Adipocyte (in vitro differentiated cells): ENCODE data around the gene GON4L.
"Not testable (repeated sequence)": the region's sequence is repeated elsewhere in the genome, so short reads cannot be mapped to it uniquely, and the experiment has no call there.

Source experiments
- DNase-seq: peaks from one replicate; pipeline ENCODE4 v3.0.0-alpha.2; 2015; ENCODE audit warnings: low read depth
- H3K27me3 ChIP-seq: replicated peaks from 2 replicates; pipeline ENCODE4 v1.7.0; 2013; ENCODE audit warnings: mild to moderate bottlenecking, low read length, moderate library complexity; ENCODE audit not compliant: control insufficient read depth, insufficient read depth
- H3K36me3 ChIP-seq: 2 replicates; pipeline ENCODE4 v1.7.0; 2013; ENCODE audit warnings: low read length, mild to moderate bottlenecking, moderate library complexity; ENCODE audit not compliant: control insufficient read depth, insufficient read depth, severe bottlenecking
- H3K4me1 ChIP-seq: 2 replicates; pipeline ENCODE4 v1.7.0; 2013; ENCODE audit warnings: mild to moderate bottlenecking, low read length, moderate library complexity; ENCODE audit not compliant: control insufficient read depth, insufficient read depth
- H3K4me3 ChIP-seq: 2 replicates; pipeline ENCODE4 v1.7.0; 2013; ENCODE audit warnings: mild to moderate bottlenecking, low read length, moderate library complexity
- H3K9ac ChIP-seq: 2 replicates; pipeline ENCODE4 v1.7.0; 2013; ENCODE audit warnings: mild to moderate bottlenecking, low read length, moderate library complexity
- H3K9me3 ChIP-seq: 2 replicates; pipeline ENCODE4 v1.7.0; 2013; ENCODE audit warnings: mild to moderate bottlenecking, low read length, moderate library complexity; ENCODE audit not compliant: control insufficient read depth

Gene GON4L

GRCh38 chr1:155812878-155813277 is 44.1 kb downstream of the GON4L start:
- Histone ChIP-seq H3K27me3 (no peaks in the 10 kb centered on the region), H3K36me3 (peaks cover 57% of the 10 kb centered on the region), H3K4me3 (no peak overlapping the region), H3K9ac (no peak overlapping the region), H3K9me3 (no peaks in the 10 kb centered on the region), H3K4me1 (peaks cover 3% of the 10 kb centered on the region)
- no peak for DNase-seq

- Histone ChIP-seq H3K9me3 (no peaks in the 10 kb centered on the region), H3K4me3 (no peak overlapping the region), H3K4me1 (no peaks in the 10 kb centered on the region), H3K27me3 (no peaks in the 10 kb centered on the region), H3K36me3 (peaks cover 59% of the 10 kb centered on the region), H3K9ac (no peak overlapping the region)
- DNase-seq, result peak; percentile 3
Measured at GRCh38 chr1:155809088-155809487, 47.9 kb downstream of the GON4L start.

- Histone ChIP-seq H3K4me1 (no peaks in the 10 kb centered on the region), H3K9ac (no peak overlapping the region), H3K27me3 (no peaks in the 10 kb centered on the region), H3K36me3 (peaks cover 54% of the 10 kb centered on the region), H3K4me3 (no peak overlapping the region), H3K9me3 (no peaks in the 10 kb centered on the region)
- peak; percentile 43 for DNase-seq
Measured at GRCh38 chr1:155801149-155801548, 55.9 kb downstream of the GON4L start.

GRCh38 chr1:155795618-155796017 is 61.4 kb downstream of the GON4L start:
- H3K27me3 ChIP-seq, DNase-seq, H3K9me3 ChIP-seq, H3K4me3 ChIP-seq, H3K4me1 ChIP-seq, H3K9ac ChIP-seq: not testable (repeated sequence)
- H3K36me3 ChIP-seq, result peaks cover 56% of the 10 kb centered on the region

GRCh38 chr1:155794605-155795245 is 62.3 kb downstream of the GON4L start:
- DNase-seq, result peak; percentile 3
- Histone ChIP-seq H3K9me3 (no peaks in the 10 kb centered on the region), H3K9ac (no peak overlapping the region), H3K4me1 (no peaks in the 10 kb centered on the region), H3K27me3 (no peaks in the 10 kb centered on the region), H3K36me3 (peaks cover 57% of the 10 kb centered on the region), H3K4me3 (no peak overlapping the region)

DNA sequence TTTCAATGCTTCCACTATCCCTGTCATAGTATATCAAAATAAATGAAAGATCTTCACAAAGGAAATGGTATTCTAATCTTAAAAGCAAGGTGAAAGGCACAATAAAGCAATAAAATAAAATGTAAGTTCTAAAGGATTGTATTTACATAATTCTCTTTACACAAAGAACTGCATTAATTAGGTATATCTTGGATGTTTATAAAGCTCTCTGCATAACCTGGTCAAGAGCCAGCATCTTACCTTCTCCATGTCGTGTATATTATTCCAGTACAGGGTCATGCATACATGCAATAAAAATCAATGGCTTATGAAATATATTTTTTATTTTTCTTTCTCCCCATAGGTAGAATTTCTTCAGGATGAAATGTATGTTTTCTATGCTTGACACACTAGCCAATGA is 63.8 kb downstream of the GON4L start:
- Histone ChIP-seq H3K36me3 (peaks cover 54% of the 10 kb centered on the region), H3K9ac (no peak overlapping the region), H3K27me3 (no peaks in the 10 kb centered on the region), H3K9me3 (no peaks in the 10 kb centered on the region), H3K4me3 (no peak overlapping the region), H3K4me1 (no peaks in the 10 kb centered on the region)
- no peak for DNase-seq

- Histone ChIP-seq H3K36me3 (peaks cover 56% of the 10 kb centered on the region), H3K4me3 (no peak overlapping the region), H3K27me3 (no peaks in the 10 kb centered on the region), H3K9me3 (no peaks in the 10 kb centered on the region), H3K4me1 (no peaks in the 10 kb centered on the region), H3K9ac (no peak overlapping the region)
- no peak for DNase-seq
Measured at GRCh38 chr1:155777582-155777981, 79.4 kb downstream of the GON4L start.

DNA sequence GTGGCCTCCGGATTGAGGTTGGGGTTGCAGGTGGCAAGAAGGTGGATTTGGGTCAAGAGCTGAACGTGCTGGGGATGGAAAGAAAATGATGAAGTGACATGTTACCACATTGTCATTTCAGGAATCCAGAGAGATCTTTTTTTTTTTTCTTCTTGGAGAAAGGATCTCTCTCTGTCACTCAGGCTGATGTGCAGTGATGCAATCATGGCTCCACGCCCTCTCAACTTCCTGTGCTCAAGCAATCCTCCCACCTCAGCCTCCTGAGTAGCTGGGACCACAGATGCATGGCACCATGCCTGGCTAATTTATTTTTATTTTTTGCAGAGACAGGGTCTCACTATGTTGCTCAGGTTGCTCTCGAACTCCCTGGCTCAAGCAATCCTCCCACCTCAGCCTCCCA is 80.6 kb downstream of the GON4L start:
- no peaks in the 10 kb centered on the region for H3K4me1 ChIP-seq
- no peaks in the 10 kb centered on the region for H3K9me3 ChIP-seq
- no peak overlapping the region for H3K4me3 ChIP-seq
- no peak overlapping the region for H3K9ac ChIP-seq
- peaks cover 67% of the 10 kb centered on the region for H3K36me3 ChIP-seq
- no peak for DNase-seq
- no peaks in the 10 kb centered on the region for H3K27me3 ChIP-seq

- Histone ChIP-seq H3K36me3 (peaks cover 93% of the 10 kb centered on the region), H3K27me3 (no peaks in the 10 kb centered on the region), H3K9me3 (no peaks in the 10 kb centered on the region), H3K9ac (no peak overlapping the region), H3K4me3 (no peak overlapping the region), H3K4me1 (no peaks in the 10 kb centered on the region)
- DNase-seq, result no peak
Measured at GRCh38 chr1:155773221-155773620, 83.8 kb downstream of the GON4L start.

- Histone ChIP-seq H3K36me3 (peaks cover 89% of the 10 kb centered on the region), H3K9ac (no peak overlapping the region), H3K9me3 (no peaks in the 10 kb centered on the region), H3K27me3 (no peaks in the 10 kb centered on the region), H3K4me1 (no peaks in the 10 kb centered on the region), H3K4me3 (no peak overlapping the region)
- no peak for DNase-seq
Measured at GRCh38 chr1:155769257-155769656, 87.8 kb downstream of the GON4L start.

DNA sequence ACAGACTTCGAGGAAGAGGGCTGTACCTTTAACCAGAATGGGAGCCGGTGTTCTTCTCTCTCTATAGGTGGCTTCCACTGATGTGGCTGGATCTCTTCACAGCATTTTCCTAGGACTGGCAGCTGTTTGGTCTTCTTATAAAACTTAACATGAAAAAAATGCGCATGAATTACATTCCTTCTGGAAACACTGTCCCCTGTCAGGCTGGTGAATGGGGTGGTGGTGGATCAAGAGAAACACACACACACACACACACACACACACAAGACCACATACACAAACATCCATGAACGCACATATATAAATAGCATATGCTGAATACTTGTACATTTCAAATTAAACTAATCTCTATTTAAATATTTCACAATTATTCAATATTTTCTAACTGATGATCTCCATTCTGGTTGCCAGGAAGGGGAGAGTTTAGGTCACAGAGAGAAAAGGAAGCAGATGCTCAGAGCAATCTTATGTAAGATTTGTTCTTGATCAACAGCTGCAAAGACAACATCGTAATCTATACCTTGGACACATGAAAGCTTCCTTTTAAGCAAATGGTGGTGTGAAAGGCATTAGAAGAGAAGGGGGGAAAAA is 89.5 kb downstream of the GON4L start:
- H3K4me3 ChIP-seq, H3K9me3 ChIP-seq, H3K9ac ChIP-seq, DNase-seq, H3K27me3 ChIP-seq: not testable (repeated sequence)
- Histone ChIP-seq H3K36me3 (peaks cover 75% of the 10 kb centered on the region), H3K4me1 (peaks cover 12% of the 10 kb centered on the region)

- H3K4me3 ChIP-seq, H3K27me3 ChIP-seq, H3K9me3 ChIP-seq, DNase-seq, H3K9ac ChIP-seq: not testable (repeated sequence)
- Histone ChIP-seq H3K4me1 (peaks cover 12% of the 10 kb centered on the region), H3K36me3 (peaks cover 70% of the 10 kb centered on the region)
Measured at GRCh38 chr1:155763989-155764388, 93.0 kb downstream of the GON4L start.
